NCI-H2196 (cell line): Measurements from ENCODE around the gene NGB.
"Not testable (repeated sequence)": the region's sequence is repeated elsewhere in the genome, so short reads cannot be mapped to it uniquely, and the experiment has no call there.

Source experiments
- DNase-seq: peaks from one replicate; lab custom pipeline; 2025; ENCODE audit not compliant: unreplicated experiment; lab: John Stamatoyannopoulos, UW

The NGB gene

DNA sequence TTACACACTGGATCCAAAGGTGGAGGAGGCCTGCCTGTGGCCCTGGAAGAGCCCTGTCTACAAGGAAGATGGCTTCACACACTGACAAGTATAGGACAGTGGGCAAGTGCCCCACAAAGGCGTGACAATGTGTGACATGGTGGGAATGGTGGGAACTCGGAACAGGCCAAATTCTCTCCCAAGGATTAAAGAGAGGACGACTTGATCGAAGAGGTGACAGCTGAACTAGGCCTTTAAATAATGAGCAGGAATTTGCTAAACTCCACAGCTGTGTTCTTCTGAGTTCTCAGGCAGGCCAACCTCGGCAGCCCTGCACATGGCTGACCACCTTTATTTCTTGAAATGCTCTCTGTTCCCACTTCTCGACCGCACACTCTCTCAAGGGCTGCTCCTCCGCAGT lies 25.9 kb upstream of the NGB start:
- DNase-seq, result no peak

GRCh38 chr14:77296155-77296554 lies 25.1 kb upstream of the NGB start:
- DNase-seq, result no peak

DNA sequence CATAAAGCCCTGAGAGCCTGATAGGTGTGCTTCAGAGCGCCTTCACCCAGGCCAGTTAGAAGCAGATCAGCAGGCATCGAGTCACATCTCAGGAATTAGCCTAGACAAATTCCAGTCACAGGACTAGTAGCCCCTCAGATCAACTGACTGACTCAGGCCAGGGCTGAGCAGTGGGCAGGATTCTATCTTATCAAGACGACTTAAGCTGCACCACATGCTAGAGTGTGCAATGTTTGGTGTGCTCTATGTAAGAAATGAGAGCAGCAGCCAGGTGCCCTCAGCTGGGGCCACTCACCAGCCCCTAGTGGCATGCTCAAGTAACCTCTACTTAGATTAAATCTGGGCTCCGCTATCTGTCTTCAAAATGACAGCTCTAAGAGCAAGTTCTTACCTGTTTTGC lies 19.7 kb upstream of the NGB start:
- DNase-seq, result no peak

DNA sequence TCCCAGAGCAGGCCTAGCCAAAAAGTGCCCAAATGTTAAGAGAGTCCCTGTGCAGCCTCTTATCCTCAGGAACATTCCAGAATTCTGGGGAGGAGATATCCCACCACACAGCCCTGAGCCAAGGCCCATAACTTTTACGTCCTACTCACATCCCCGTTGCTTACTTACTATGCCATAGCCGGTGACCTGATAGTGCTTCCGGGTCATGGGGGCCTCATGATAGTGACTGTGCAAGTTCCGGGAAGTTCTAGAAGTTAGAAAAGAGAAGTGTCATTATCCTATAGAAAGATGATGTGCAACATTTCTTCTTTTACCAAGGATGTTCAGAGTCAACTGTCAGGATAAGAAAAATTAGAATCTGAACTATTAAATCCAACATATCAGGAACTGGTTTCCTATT lies 15.6 kb upstream of the NGB start:
- no peak for DNase-seq

GRCh38 chr14:77284466-77284865 lies 13.5 kb upstream of the NGB start:
- no peak for DNase-seq

DNA sequence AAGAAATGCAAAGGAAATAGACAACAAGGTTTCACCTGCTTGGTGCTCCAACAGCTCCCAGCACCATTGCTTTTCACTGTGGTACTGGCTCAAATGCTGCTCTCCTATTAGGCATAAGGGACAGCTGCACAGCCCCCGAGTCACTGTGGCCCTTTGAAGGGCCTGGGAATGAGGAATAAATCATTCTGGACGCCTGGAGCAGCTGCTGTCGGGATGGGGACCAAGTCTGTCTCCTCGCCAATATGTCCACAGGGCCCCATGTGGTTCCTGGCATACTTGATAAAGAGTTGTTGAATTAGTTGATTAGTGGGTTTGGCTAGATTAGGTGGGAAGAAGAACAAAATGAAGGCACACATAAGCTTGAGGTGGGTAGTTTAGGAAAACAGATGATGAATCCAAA lies 13.1 kb upstream of the NGB start:
- DNase-seq, result no peak

DNA sequence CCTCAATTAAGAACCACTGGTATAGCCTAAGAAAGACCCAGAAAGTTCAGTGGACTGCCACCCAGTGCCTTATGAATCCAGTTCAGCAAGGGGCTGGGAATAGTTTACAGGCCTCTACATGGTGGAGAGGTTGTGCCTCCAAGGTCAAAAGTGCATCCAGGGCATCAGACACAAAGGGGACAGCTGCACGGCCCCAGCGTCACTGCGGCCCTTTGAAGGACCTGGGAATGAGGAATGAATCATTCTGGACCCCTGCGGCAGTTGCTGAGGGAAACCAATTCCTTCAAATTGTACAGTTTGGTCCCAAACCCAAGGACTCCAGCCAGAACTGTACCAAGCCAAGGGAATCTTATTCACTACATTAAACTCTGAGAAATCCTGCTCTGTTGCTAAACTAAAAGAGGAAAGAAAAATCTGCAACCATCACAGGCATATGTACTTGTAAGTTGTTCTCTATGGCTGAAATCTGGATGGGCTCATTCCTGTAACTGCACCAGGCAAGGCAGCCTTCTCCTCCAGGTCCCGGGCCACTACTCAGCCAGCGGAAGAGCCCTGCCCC lies 10.9 kb upstream of the NGB start:
- DNase-seq, result no peak

DNA sequence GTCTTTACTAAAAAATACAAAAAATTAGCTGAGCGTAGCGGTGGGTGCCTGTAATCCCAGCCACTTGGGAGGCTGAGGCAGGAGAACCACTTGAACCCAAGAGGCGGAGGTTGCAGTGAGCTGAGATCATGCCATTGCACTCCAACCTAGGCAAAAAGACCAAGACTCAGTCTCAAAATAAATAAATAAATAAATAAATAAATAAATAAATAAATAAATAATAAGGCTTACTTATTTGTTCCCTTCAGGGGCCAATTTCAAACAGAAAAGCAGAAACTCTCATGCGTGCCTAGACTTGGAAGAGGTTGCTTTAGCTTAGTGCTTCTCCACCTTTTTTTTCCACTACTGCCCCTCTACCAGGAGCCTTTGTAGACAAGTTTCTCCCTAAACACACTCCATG lies 9.9 kb upstream of the NGB start:
- DNase-seq, result not testable (repeated sequence)

DNA sequence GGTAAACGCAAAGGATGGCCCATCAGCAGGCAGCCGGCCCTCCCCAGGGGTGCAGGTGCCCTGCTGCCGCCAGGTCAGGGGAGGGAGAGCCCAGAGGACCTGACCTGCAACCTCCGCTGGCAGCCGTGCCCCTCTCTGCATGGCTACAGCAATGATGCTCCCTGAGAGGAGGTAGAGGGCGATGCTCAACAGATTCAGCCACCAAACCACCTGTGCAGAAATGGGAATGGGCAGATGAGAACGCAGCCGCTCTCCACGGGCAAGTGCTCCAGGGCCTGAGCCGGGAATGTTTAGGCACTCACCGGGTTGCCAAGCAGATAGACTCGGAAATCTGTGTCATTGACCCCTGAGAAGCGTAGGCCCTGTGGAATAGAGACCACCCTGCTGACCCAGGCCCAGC lies 8.7 kb upstream of the NGB start:
- DNase-seq, result no peak

- DNase-seq, result no peak
Measured at GRCh38 chr14:77278461-77279230, 7.6 kb upstream of the NGB start.

- no peak for DNase-seq
Measured at GRCh38 chr14:77276959-77277358, 6.0 kb upstream of the NGB start.

GRCh38 chr14:77276295-77276935 lies 5.4 kb upstream of the NGB start:
- DNase-seq, result no peak

GRCh38 chr14:77275601-77276017 lies 4.6 kb upstream of the NGB start:
- no peak for DNase-seq

DNA sequence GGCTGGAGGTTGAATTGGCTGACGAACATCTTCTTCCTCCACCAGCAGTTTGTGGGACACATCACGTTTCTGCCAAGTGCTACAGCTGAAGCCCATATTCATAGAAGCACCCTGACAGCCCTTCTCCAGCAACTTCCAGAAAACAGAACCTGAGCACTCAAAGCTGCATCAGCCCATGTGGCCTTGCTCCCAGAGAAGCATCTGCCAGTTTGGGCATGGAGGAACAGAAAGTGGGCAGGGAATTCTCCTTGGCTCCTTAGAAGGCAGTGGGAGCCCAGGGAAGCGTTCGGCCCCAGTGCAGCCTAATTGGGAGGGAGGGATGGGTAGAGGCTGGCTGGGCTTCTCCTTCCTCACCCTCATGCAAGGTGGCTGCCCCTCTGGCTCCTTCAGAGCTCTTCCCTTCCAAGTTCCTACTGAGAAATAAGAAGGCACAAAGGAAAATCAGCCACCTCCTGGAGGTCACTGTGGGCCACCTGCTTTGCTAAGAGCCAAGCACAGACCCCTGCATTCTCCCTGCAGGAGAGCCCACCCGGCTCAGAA lies 4.1 kb upstream of the NGB start:
- no peak for DNase-seq

DNA sequence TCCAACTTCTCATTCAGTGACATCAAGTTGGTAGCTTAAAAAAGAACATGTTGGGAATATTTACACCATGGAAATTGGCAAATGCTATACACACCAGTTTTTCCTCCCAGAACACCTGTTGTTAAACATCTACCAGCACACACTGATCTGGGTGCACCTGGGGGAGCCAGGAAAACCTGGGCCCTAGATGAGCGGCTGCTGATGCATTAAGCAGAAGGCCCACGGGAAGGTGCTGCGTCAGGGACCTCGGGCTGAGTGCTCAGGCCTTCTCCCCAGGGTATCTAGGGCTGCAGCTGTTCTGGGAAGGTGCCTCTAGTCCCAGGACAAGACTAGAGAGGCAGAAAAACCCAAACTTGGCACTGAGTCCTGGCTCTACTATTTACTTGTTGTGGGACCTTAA lies 2.8 kb upstream of the NGB start:
- DNase-seq, result no peak

DNA sequence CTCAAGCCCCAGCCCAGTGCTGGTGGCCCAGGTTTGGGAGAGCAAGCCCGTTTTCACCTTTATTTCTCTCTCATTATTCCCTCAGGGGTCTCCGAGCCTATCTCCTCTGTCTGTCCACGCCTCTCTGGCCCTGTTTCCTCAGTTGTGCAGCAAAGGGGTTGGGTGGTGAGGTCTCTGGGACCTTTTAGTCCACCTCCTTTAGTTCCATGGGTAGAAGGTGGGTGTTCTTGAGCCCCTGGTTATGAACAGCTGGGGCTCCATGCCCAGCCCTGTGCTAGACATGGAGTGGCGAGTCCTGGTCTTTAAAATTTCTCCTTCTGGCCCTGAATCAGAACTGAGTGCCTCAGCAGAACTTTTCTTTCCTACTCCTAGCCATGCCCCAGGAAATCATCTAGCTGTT lies 1.3 kb upstream of the NGB start:
- no peak for DNase-seq

- no peak for DNase-seq
Measured at GRCh38 chr14:77270361-77271112, 469 bp downstream of the NGB start.

- DNase-seq, result peak; percentile 76
Measured at GRCh38 chr14:77268989-77269600, 1.9 kb downstream of the NGB start.

DNA sequence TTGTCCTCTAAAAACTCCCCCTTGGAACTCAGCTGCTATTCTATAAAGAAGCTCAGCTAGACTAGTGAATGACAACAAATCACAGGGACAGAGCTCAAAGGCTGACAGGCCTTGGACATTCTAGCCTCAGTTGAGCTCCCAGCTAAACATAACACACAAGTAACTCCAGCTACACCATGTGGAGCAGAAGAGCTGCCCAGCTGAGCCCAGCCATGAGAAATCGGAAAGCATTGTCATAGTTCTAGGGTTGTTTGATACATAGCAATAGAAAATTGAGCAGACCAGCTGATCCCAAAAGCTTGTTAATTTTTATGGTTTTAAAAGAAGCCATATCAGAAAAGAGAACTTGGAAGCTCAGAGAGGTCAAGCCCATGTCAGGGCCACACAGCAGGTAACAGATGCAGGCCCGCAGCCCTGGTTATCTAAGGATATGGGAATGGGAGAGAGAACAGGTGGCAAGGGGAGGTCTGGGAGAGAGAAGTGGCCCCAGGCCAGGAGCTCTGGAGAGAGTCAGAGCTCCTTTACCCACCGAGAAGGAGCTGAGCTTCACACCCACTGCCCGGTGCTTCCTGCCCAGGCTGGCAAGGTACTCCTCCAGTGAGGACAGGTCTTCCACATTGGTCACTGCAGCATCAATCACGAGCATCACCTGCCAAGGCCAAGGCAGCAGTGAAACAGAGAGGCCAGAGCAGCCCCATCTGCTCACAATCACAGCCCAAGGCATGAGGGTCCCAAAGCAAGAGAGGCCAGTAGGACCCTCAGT lies 2.9 kb downstream of the NGB start:
- no peak for DNase-seq

GRCh38 chr14:77266336-77266735 lies 4.7 kb downstream of the NGB start:
- no peak for DNase-seq
